ENCODE data around the gene SLC39A11. TPM values are rescaled to one million over a fixed set of nuclear protein-coding genes. Genes with fewer than 3 reads are reported as not detected.

The SLC39A11 gene
- total and polyA plus RNA-seq, 2 of the 13 experiments (the other 11 are each of a cell fraction or from before 2014, with no cell fraction given), result 17.2 to 31.5 TPM

DNA sequence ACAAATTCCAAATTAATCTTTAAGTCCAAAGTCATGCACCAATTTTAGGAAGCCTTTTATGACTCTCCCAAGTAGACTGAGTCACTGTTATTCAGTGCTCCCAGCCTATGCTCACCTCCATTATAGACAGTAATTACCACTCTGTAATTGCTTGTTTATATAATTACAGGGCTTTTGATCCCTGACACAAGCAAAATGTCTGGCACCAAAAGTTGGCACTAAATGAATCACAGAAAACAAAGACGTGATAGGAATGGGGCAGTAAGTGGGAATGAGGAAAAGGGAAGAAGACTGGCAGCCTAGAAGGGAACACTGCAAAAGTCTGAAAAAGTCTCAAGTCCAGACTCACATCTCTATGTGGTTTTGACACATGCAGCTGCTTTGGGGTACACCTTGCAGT, 94.1 kb downstream of the SLC39A11 start:
- no peaks in the 10 kb centered on the region for H3K36me3 ChIP-seq (replicated peaks in 1 of 2; ENCODE audit: control insufficient read depth in 1 of 2, insufficient read depth in 2 of 2, low read length in 2 of 2)
- POLR2A ChIA-PET, result no interaction called here
- no peaks in the 10 kb centered on the region for H3K79me2 ChIP-seq (ENCODE audit: insufficient read depth, low read length)
- no peak for FAIRE-seq
- DNase-seq (ENCODE audit: low spot score), result no peak
- no peak overlapping the region for H2AFZ ChIP-seq (ENCODE audit: low read length)
- no peak overlapping the region for H3K9ac ChIP-seq (ENCODE audit: insufficient read depth, low read depth, low read length)
- CTCF ChIA-PET (ENCODE audit: low intra/inter-chr PET ratio, low total read pairs), result no interaction called here
- no peaks in the 10 kb centered on the region for H3K9me3 ChIP-seq (ENCODE audit: low read length)
- TF ChIP-seq SIN3A (IDR thresholded peaks at IDR 0.05; ENCODE audit: borderline replicate concordance, low read depth, low read length) (no peak), GMEB2 (CRISPR knock-in tag; IDR thresholded peaks at IDR 0.05; ENCODE audit: low read depth) (no peak), ELF3 (CRISPR knock-in tag; IDR thresholded peaks at IDR 0.05) (no peak), RFX3 (CRISPR knock-in tag; IDR thresholded peaks at IDR 0.05) (no peak), SCMH1 (CRISPR knock-in tag; IDR thresholded peaks at IDR 0.05; ENCODE audit: borderline replicate concordance) (no peak), RBM22 (optimal IDR thresholded peaks at IDR 0.05; ENCODE audit: low read length) (no peak)
- TF ChIP-seq, protein P1, sequence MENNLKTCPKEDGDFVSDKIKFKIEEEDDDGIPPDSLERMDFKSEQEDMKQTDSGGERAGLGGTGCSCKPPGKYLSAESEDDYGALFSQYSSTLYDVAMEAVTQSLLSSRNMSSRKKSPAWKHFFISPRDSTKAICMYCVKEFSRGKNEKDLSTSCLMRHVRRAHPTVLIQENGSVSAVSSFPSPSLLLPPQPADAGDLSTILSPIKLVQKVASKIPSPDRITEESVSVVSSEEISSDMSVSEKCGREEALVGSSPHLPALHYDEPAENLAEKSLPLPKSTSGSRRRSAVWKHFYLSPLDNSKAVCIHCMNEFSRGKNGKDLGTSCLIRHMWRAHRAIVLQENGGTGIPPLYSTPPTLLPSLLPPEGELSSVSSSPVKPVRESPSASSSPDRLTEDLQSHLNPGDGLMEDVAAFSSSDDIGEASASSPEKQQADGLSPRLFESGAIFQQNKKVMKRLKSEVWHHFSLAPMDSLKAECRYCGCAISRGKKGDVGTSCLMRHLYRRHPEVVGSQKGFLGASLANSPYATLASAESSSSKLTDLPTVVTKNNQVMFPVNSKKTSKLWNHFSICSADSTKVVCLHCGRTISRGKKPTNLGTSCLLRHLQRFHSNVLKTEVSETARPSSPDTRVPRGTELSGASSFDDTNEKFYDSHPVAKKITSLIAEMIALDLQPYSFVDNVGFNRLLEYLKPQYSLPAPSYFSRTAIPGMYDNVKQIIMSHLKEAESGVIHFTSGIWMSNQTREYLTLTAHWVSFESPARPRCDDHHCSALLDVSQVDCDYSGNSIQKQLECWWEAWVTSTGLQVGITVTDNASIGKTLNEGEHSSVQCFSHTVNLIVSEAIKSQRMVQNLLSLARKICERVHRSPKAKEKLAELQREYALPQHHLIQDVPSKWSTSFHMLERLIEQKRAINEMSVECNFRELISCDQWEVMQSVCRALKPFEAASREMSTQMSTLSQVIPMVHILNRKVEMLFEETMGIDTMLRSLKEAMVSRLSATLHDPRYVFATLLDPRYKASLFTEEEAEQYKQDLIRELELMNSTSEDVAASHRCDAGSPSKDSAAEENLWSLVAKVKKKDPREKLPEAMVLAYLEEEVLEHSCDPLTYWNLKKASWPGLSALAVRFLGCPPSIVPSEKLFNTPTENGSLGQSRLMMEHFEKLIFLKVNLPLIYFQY (CRISPR knock-in tag; IDR thresholded peaks at IDR 0.05; ENCODE audit: borderline replicate concordance), result no peak
- no peak overlapping the region for H3K27ac ChIP-seq (ENCODE audit: extremely low read length, insufficient read depth, low read length)
- H3K27me3 ChIP-seq (ENCODE audit: control insufficient read depth in 1 of 2, insufficient read depth in 2 of 2, low read length in 2 of 2), result no peaks in the 10 kb centered on the region
- H3K4me2 ChIP-seq (ENCODE audit: low read depth, low read length), result no peak overlapping the region
- intact Hi-C loops (cut with micrococcal nuclease; ENCODE audit: unreplicated experiment) (no loop called here), in situ Hi-C loops (cut with HindIII; ENCODE audit: extremely low pct_ligation_motif_present, low pct_unique_long_range_greater_than_20kb) (no loop called here)
- H3K4me1 ChIP-seq (ENCODE audit: insufficient read depth, low read length), result peaks cover 4% of the 10 kb centered on the region
- no peak for ATAC-seq
- no peak overlapping the region for H3K4me3 ChIP-seq (replicated peaks in 1 of 3; ENCODE audit: insufficient read depth in 1 of 3, low read depth in 2 of 3, low read length in 3 of 3)
- no TSS peak for BruUV-seq (replicated peaks)
- H4K20me1 ChIP-seq (ENCODE audit: insufficient read depth, low read length), result no peaks in the 10 kb centered on the region
- 90% methylated on average over 1 of the region's 1 CpG for WGBS (ENCODE audit: low lambda C conversion rate)

All from HepG2 (cell line).